ENCODE results near the gene PIKFYVE. TPM values are rescaled to one million over a fixed set of nuclear protein-coding genes. Genes with fewer than 3 reads are reported as not detected.

PIKFYVE gene
- total RNA-seq, 6 experiments from 2014 or later = 10.7 to 16.0 (median 13.2) TPM

DNA sequence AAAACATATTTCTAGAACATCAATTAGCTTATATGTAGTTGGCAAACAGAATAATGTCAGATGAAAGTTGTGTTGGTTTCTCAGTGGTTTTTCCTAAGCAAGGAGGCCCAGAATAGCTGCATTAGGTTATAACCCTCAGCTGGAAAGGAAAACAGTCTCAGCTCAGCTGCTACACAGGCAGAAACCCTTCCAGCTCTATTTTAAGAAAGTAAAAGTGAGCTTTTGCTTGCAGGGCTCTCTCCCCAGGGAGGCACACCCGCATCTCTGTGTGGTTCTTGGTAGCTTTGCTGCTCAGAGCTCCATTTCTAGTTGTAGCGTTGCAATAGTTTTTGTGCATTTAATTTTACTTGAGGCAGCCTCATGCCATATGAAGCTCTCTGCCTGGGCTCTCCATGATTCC, 54.6 kb downstream of the PIKFYVE start:
- Histone ChIP-seq H3K4me3 (no peak overlapping the region), H3K4me1 (no peaks in the 10 kb centered on the region), H3K36me3 (peaks cover 0 to 27% (median 10%) of the 10 kb centered on the region in 4 donors), H3K9me3 (no peaks in the 10 kb centered on the region), H3K27ac (no peak overlapping the region), H3K27me3 (no peaks in the 10 kb centered on the region)
- ATAC-seq = peak in 2 of 4 donors; percentile 28 to 36
- DNase-seq = no peak
- intact Hi-C loops (cut with DNase I) = no loop called here
- 60% methylated on average over 2 of the region's 2 CpGs for WGBS (ENCODE audit: insufficient coverage, low coverage, low lambda C conversion rate, missing lambda C conversion rate)
- TF ChIP-seq, protein P1, sequence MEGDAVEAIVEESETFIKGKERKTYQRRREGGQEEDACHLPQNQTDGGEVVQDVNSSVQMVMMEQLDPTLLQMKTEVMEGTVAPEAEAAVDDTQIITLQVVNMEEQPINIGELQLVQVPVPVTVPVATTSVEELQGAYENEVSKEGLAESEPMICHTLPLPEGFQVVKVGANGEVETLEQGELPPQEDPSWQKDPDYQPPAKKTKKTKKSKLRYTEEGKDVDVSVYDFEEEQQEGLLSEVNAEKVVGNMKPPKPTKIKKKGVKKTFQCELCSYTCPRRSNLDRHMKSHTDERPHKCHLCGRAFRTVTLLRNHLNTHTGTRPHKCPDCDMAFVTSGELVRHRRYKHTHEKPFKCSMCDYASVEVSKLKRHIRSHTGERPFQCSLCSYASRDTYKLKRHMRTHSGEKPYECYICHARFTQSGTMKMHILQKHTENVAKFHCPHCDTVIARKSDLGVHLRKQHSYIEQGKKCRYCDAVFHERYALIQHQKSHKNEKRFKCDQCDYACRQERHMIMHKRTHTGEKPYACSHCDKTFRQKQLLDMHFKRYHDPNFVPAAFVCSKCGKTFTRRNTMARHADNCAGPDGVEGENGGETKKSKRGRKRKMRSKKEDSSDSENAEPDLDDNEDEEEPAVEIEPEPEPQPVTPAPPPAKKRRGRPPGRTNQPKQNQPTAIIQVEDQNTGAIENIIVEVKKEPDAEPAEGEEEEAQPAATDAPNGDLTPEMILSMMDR (IDR thresholded peaks at IDR 0.05) = no peak
- no peak for TF ChIP-seq POLR2A (IDR thresholded peaks at IDR 0.05)

DNA sequence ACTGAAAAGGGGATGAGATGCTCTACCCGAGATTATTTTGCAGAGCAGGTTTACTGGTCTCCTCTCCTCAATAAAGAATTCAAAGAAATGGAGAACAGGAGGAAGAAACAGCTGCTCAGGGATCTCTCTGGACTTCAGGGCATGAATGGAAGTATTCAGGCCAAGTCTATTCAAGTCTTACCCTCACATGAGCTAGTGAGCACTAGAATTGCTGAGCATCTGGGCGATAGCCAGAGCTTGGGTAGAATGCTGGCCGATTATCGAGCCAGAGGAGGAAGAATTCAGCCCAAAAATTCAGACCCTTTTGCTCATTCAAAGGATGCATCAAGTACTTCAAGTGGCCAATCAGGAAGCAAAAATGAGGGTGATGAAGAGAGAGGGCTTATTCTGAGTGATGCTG, 60.0 kb downstream of the PIKFYVE start:
- Histone ChIP-seq H3K4me1 (no peaks in the 10 kb centered on the region), H3K27me3 (no peaks in the 10 kb centered on the region), H3K36me3 (peaks cover 0 to 53% (median 8%) of the 10 kb centered on the region in 4 donors), H3K27ac (no peak overlapping the region), H3K9me3 (no peaks in the 10 kb centered on the region), H3K4me3 (no peak overlapping the region)
- DNase-seq (no peak), ATAC-seq (no peak)
- no peak for TF ChIP-seq POLR2A (IDR thresholded peaks at IDR 0.05)
- TF ChIP-seq, protein P1 (IDR thresholded peaks at IDR 0.05) = no peak
- intact Hi-C loops (cut with DNase I) = no loop called here
- WGBS (ENCODE audit: insufficient coverage, low coverage, low lambda C conversion rate, missing lambda C conversion rate) = 92% methylated on average over 4 of the region's 4 CpGs

- Histone ChIP-seq H3K9me3 (no peaks in the 10 kb centered on the region), H3K4me1 (no peaks in the 10 kb centered on the region), H3K36me3 (peaks cover 0 to 54% (median 8%) of the 10 kb centered on the region in 4 donors), H3K4me3 (no peak overlapping the region), H3K27ac (no peak overlapping the region), H3K27me3 (no peaks in the 10 kb centered on the region)
- DNase-seq (no peak), ATAC-seq (no peak)
- no peak for TF ChIP-seq POLR2A (IDR thresholded peaks at IDR 0.05)
- TF ChIP-seq, protein P1 (IDR thresholded peaks at IDR 0.05) = no peak
- intact Hi-C loops (cut with DNase I) = no loop called here
Measured at GRCh38 chr2:208329485-208329884, 63.4 kb downstream of the PIKFYVE start.

- H3K4me3 ChIP-seq = no peak overlapping the region
- intact Hi-C loops (cut with DNase I) = no loop called here
Measured at GRCh38 chr2:208334230-208334629, 68.2 kb downstream of the PIKFYVE start.

More at GRCh38 chr2:208334230-208334629, 68.2 kb downstream of the PIKFYVE start:
- DNase-seq = no peak
- Histone ChIP-seq H3K27me3 (no peaks in the 10 kb centered on the region), H3K9me3 (no peaks in the 10 kb centered on the region), H3K4me1 (no peaks in the 10 kb centered on the region), H3K36me3 (peaks cover 0 to 56% (median 18%) of the 10 kb centered on the region in 4 donors), H3K27ac (no peak overlapping the region)
- TF ChIP-seq, protein P1 (IDR thresholded peaks at IDR 0.05) = no peak
- TF ChIP-seq POLR2A (IDR thresholded peaks at IDR 0.05) = no peak
- peak; percentile 47 to 83 (median 60) for ATAC-seq

Data from right lobe of liver (tissue), 6 donors.